GM21529 (cell line): ENCODE data around the gene VEPH1.

Experiments used
- ATAC-seq: cut with Tn5 transposase; IDR thresholded peaks from one replicate; pipeline ENCODE4 v1.9.1; 2021; ENCODE audit not compliant: unreplicated experiment

VEPH1 gene

GRCh38 chr3:157392104-157392503 is 111.1 kb downstream of the VEPH1 start:
- ATAC-seq: no peak

GRCh38 chr3:157390713-157391515 is 112.3 kb downstream of the VEPH1 start:
- ATAC-seq: no peak

- no peak for ATAC-seq
Measured at GRCh38 chr3:157388976-157389375, 114.2 kb downstream of the VEPH1 start.

GRCh38 chr3:157387708-157388435 is 115.3 kb downstream of the VEPH1 start:
- no peak for ATAC-seq

GRCh38 chr3:157384491-157384890 is 118.7 kb downstream of the VEPH1 start:
- ATAC-seq: no peak

- no peak for ATAC-seq
Measured at GRCh38 chr3:157384031-157384430, 119.2 kb downstream of the VEPH1 start.

- no peak for ATAC-seq
Measured at GRCh38 chr3:157381606-157382005, 121.6 kb downstream of the VEPH1 start.

- no peak for ATAC-seq
Measured at GRCh38 chr3:157379525-157380140, 123.6 kb downstream of the VEPH1 start.

GRCh38 chr3:157376603-157377300 is 126.5 kb downstream of the VEPH1 start:
- no peak for ATAC-seq

- no peak for ATAC-seq
Measured at GRCh38 chr3:157375342-157375986, 127.8 kb downstream of the VEPH1 start.

GRCh38 chr3:157374933-157375332 is 128.3 kb downstream of the VEPH1 start:
- ATAC-seq: no peak

GRCh38 chr3:157373783-157374182 is 129.4 kb downstream of the VEPH1 start:
- ATAC-seq: no peak

- ATAC-seq: no peak
Measured at GRCh38 chr3:157370867-157371266, 132.3 kb downstream of the VEPH1 start.

- no peak for ATAC-seq
Measured at GRCh38 chr3:157369727-157370421, 133.3 kb downstream of the VEPH1 start.

- no peak for ATAC-seq
Measured at GRCh38 chr3:157368171-157368570, 135.0 kb downstream of the VEPH1 start.

GRCh38 chr3:157363393-157363792 is 139.8 kb downstream of the VEPH1 start:
- no peak for ATAC-seq

- ATAC-seq: no peak
Measured at GRCh38 chr3:157362348-157362747, 140.9 kb downstream of the VEPH1 start.

- no peak for ATAC-seq
Measured at GRCh38 chr3:157360044-157360443, 143.2 kb downstream of the VEPH1 start.

- no peak for ATAC-seq
Measured at GRCh38 chr3:157356541-157356940, 146.7 kb downstream of the VEPH1 start.

GRCh38 chr3:157355276-157355675 is 147.9 kb downstream of the VEPH1 start:
- ATAC-seq: no peak
